GM06990 (cell line): Measurements from ENCODE around the gene RFC4.

Source experiments
- DNase-seq: peaks from one replicate; pipeline ENCODE4 v3.0.0-alpha.2; 2011; ENCODE audit not compliant: insufficient read length; ENCODE audit errors: extremely low read depth
- H3K27me3 ChIP-seq: replicated peaks from 2 replicates; pipeline ENCODE4 v1.6.0; 2011; ENCODE audit warnings: low read length; ENCODE audit not compliant: control insufficient read depth, insufficient read depth
- H3K36me3 ChIP-seq: 2 replicates; pipeline ENCODE4 v1.5.1; 2011; ENCODE audit warnings: low read length; ENCODE audit not compliant: control insufficient read depth, insufficient read depth
- H3K4me3 ChIP-seq: replicated peaks from 2 replicates; pipeline ENCODE4 v1.5.1; 2011; ENCODE audit warnings: low read depth, mild to moderate bottlenecking, control low read depth, low read length
- TF ChIP-seq, protein P1 (sequence below): IDR thresholded peaks from 2 replicates; pipeline ENCODE4 v1.5.1; 2011; ENCODE audit warnings: low read length, control low read depth, mild to moderate bottlenecking, inconsistent platforms; ENCODE audit not compliant: insufficient read depth, poor library complexity, severe bottlenecking

RFC4 gene

DNA sequence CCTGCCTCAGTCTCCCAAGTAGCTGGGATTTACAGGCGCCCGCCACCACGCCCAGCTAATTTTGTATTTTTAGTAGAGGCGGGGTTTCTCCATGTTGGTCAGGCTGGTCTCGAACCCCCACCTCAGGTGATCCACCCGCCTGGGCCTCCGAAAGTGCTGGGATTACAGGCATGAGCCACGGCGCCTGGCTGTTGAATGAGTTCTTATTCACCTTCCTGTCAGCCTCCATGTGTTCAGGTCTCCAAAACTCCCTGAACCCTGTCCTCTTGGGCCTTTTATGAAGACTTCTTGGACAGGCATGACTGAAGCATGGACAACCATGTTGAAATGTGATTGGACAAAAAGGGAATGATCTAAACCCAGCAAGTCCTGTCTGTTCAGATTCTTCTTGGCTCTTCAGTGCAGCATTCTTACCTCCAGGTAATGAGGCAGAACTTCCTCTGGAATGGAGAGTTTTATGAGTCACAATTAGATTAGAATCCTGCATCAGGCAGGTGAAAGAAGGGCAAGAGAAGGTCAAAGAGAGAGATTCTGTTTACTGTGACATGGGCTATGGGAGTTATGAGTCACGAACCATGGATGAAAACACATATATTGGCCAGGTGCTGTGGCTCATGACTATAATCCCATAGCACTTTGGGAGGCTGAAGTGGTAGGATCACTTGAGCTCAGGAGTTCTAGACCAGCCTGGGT is 46.0 kb downstream of the RFC4 start:
- TF ChIP-seq, protein P1, sequence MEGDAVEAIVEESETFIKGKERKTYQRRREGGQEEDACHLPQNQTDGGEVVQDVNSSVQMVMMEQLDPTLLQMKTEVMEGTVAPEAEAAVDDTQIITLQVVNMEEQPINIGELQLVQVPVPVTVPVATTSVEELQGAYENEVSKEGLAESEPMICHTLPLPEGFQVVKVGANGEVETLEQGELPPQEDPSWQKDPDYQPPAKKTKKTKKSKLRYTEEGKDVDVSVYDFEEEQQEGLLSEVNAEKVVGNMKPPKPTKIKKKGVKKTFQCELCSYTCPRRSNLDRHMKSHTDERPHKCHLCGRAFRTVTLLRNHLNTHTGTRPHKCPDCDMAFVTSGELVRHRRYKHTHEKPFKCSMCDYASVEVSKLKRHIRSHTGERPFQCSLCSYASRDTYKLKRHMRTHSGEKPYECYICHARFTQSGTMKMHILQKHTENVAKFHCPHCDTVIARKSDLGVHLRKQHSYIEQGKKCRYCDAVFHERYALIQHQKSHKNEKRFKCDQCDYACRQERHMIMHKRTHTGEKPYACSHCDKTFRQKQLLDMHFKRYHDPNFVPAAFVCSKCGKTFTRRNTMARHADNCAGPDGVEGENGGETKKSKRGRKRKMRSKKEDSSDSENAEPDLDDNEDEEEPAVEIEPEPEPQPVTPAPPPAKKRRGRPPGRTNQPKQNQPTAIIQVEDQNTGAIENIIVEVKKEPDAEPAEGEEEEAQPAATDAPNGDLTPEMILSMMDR: no peak
- Histone ChIP-seq H3K4me3 (no peak overlapping the region), H3K36me3 (no peaks in the 10 kb centered on the region), H3K27me3 (no peaks in the 10 kb centered on the region)
- no peak for DNase-seq

- Histone ChIP-seq H3K4me3 (no peak overlapping the region), H3K27me3 (no peaks in the 10 kb centered on the region), H3K36me3 (no peaks in the 10 kb centered on the region)
- no peak for DNase-seq
- TF ChIP-seq, protein P1: no peak
Measured at GRCh38 chr3:186759231-186759930, 46.9 kb downstream of the RFC4 start.

DNA sequence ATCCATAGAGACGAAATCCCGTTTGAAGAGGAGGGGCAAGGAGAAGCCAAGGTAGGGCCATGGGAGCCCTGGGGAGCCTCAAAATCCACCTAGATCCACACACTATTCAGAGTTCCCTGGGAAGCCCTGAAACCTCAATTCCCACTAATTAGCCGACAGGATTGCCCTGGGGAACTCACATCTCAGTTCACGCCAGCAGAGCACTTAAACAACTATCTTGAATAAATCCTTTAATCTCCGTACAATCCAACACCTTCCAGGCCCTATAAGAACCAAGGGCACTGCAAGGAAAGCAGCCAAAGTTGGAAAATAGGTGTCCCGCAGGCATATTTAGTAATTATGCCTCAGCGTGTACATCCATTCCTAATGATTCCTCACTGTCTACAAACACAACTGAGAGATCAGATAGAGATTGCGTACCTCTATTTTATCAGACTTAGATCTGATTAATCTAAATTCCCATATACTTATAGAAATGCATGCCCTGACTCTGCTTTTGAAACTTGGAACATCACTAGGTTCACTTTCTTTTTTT is 48.5 kb downstream of the RFC4 start:
- TF ChIP-seq, protein P1: no peak
- no peak for DNase-seq
- H3K4me3 ChIP-seq: no peak overlapping the region
- no peaks in the 10 kb centered on the region for H3K36me3 ChIP-seq
- H3K27me3 ChIP-seq: no peaks in the 10 kb centered on the region

DNA sequence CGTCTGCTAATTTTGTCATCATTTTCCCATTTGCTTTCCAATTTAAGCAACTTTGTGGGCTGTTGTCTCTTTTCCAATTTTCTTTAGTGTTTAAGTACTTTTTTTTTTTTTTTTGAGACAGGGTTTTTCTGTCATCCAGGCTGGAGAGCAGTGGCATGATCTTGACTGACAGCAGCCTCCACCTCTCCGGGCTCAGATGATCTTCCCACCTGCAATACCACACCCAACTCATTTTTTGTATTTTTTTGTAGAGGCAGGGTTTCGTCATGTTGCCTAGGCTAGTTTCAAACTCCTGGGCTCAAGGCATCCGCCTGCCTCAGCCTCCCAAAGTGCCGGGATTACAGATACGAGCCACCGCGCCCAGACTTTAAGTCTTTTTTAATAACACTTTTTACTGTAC is 49.1 kb downstream of the RFC4 start:
- Histone ChIP-seq H3K36me3 (no peaks in the 10 kb centered on the region), H3K27me3 (no peaks in the 10 kb centered on the region), H3K4me3 (no peak overlapping the region)
- TF ChIP-seq, protein P1: no peak
- no peak for DNase-seq

- TF ChIP-seq, protein P1: no peak
- DNase-seq: no peak
- Histone ChIP-seq H3K27me3 (no peaks in the 10 kb centered on the region), H3K36me3 (no peaks in the 10 kb centered on the region), H3K4me3 (no peak overlapping the region)
Measured at GRCh38 chr3:186754871-186755270, 51.4 kb downstream of the RFC4 start.
